ENCODE results near the gene FOLR3.
"Not testable (repeated sequence)": the region's sequence is repeated elsewhere in the genome, so short reads cannot be mapped to it uniquely, and the experiment has no call there.

Gene FOLR3

DNA sequence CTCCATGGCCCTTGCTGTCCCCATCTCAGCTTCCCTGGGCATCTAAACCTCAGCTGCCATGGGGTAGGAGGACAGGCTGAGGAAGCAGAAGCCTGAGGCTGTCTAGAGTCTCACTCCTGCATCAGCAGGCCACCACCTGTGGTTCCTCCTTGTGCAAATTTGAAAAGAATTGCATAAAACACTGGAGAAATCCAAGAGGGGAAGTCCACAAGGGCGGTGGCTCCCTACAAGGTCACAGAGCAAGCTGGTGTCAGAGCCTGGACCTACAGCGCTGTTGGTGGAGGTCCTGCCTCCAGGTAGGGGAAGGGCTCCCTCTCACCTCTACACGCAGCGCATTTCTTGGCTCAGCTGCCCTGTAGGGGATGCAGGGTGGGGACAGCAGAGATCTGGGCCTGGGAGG, at the start of gene FOLR3:
Gene FOLR3 (plus strand): TSS at position 253 of the 400 bp plus-strand sequence. CDS start 228 bp downstream, outside the sequence.
- DNase-seq (ENCODE audit: low spot score) = not testable (repeated sequence)

DNA sequence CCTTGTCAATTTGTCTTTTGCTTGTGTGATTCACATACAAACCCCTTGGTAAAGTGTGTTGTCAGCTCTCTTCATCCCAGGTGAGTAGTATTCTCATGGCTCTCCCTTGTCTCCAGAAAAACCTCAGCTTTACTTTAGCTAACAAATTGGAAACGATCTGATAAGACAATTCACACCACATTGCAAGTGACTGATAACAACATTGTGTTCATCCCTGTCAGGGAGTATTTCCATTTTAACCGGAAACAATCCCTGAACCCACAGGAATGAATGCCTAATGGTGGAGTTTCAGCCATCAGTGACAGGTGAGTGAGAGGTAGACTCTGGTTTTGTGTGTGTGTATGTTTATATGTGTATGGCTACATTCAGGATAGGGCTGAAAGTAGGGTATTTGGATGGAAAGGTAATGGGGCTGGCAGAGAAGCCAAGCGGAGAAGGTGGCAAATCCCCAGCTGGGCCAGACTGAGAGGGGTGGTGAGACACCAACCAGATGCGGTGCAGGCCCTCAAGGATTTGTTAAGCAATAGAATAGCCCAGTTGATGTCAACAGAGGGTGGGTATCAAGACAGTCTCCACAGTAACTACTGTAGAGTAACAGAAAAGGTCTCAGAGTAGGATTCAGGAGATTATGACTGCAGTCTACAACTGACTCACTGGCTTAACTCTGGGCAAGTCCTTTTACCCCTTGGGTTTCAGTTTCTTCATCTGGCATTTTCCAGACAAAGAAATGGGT, 47.3 kb upstream of the FOLR3 start:
- DNase-seq (ENCODE audit: low spot score) = no peak

DNA sequence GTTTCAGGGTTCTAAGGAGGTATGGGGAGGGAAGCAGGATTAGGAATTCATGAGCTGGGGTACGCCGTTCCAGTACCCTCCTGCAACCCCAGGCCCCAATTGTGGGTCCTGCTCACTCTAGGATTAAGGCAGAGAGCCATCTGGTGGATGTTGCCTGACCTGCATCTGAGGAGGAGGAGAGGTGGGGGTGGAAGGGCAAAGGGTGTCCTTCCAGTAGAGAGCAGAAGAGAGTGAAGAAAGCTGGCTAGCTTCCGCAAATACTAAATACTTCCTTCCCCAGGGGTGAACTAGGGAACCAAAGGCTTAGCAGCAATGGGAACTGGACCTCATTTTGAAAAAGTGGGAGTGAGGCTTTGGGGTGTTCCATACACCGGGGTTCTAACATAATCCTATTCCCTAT, 44.2 kb upstream of the FOLR3 start:
- peak; percentile 61 for DNase-seq (ENCODE audit: low spot score)

DNA sequence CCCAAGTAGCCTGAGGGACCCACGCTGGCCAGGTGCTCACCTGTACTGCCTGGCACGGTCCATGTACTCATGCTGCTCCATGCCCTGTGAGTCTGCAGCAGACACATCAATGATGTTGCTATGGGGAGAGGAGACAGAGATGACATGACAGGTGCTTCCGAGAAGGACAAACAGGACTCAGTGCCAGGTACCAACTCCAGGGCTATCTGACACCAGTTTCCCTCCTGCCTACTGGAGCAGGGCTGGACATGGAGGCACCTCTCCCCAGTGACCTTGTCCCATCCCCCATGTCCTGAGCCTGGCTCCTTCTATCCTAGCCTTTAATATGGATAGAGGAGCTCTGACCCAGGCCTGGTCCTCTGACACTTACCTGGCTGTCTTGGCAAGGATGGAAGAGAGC, 36.8 kb upstream of the FOLR3 start:
- DNase-seq (ENCODE audit: low spot score) = no peak

DNA sequence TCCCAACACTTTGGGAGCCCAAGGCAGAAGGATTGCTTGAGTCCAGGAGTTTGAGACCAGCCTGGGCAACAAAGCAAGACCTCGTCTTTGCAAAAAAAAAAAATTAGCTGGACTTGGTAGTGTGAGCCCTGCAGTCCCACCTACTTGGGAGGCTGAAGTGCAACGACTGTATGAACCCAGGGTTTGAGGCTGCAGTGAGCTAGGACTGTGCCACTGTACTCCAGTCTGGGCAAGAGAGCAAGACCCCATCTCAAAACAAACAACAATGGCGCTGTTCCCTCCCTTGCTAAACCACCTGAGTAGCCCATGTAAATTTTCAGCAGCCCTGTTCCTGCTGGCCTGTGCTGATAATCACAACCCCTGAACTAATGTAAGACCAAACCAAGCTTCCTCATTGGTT, 35.5 kb upstream of the FOLR3 start:
- DNase-seq (ENCODE audit: low spot score) = no peak

DNA sequence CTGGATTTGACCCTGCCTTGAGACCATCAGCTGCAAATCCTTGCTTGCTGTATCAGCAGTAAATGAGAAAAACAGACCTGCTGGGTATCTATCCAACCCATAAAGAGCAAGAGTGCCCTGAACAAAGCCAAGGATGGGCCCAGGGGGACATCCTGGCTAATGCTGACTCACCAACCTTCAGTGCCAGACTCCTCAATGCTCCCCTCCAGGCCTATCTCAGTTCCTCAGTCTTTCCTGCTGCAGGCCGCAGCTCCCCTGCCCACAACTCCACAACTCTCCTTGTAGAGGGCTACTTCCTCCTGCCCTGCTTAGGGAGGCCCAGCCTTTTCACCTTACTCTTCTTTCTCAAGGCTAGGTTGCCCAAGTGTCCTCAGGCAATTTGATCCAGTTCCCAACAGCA, 35.1 kb upstream of the FOLR3 start:
- no peak for DNase-seq (ENCODE audit: low spot score)

DNA sequence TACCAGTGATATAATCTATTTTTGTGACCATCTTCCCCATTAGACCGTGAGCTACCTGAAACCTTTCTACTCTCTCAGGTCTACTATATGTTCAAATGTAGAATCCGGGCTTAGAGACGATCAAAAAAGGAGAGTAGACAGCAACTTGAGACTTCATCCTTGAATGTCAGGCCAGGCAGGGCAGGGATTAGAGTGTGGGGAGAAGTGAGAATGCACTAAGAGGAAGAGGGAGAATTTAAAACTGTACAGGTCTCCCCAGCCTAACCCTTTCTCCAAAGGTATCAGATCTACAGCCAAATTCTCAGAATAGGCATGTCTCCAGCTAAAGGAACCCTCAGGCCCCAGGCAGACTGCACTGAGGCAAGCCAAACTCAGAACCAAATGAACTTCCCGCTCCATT, 33.4 kb upstream of the FOLR3 start:
- DNase-seq (ENCODE audit: low spot score) = no peak

DNA sequence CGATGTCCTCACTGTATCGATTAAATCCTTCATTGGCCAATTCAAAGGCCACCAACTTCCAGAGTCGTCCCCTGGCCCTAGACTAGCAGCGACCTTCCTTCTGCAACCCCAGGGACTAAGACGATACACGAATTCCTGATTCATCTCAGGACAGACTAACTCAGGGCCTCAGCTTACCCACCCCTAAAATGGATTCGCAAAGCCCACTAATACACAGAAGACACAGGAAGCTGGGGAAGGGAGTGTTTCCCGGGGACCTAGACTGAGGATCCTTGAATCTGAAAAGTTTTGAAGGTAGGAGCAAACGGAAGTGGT, 32.9 kb upstream of the FOLR3 start:
- no peak for DNase-seq (ENCODE audit: low spot score)

DNA sequence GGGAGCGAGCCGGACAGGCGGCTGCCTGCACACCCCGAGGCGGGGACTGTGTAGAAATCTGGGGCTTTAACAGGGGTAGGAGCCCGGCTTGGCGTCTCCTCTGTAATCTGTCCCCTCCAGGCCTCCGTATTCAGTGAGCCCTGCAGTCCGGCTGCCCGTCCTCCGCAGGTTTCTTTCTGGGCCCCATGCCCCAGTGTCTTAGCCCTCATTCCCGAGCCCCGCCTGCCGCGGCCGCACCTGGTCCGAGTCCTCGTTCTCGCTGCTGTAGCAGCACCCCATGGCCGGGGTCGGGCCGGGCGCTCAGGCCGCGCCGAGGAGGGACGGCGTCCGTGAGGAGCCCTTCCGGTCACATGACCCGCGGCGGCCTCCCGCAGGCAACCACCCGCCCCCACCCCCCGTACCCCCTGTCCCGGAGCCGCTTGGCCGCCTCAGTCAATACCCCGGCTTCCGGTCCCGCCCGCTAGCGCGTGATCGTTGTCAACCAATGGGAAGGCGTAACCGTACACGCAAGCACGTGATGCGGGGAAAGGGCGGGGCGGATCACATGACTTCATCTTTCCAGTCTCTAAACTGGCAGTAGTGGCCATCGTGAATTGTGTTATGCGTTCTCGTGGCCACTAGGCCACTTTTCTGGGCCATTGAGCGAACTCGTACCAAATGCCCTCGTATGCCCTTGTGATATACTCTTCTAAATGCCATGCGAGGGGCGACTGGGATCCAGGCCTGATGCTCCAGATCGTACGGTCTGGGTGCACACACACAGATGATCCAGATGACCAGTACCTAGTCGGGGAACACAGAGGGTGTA, 32.4 kb upstream of the FOLR3 start, which contains the start of gene LAMTOR1:
Gene LAMTOR1 (minus strand): TSS at position 352 of the 808 bp plus-strand sequence. CDS start 73 bp downstream, at position 279.
- peak; percentile 99 for DNase-seq (ENCODE audit: low spot score)

DNA sequence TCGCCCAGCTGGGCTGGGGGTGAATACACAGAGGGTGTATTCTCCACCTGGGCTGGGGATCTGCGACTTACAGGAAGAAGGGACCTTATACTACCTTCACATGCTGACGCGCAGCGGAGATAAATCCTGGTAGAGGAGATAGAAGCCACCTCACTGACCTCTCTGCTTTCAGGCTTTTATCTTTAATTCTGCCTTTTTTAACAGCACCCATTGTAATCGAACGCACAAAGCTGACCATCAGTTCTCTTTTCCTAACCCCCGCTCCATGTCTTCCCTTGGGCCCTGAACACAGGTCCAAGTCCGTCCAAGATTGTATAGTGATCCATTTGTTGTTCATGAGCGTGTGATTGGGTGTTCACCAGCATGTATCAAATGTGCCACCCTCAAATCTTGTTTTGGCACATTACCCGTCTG, 31.8 kb upstream of the FOLR3 start:
- DNase-seq (ENCODE audit: low spot score) = no peak

DNA sequence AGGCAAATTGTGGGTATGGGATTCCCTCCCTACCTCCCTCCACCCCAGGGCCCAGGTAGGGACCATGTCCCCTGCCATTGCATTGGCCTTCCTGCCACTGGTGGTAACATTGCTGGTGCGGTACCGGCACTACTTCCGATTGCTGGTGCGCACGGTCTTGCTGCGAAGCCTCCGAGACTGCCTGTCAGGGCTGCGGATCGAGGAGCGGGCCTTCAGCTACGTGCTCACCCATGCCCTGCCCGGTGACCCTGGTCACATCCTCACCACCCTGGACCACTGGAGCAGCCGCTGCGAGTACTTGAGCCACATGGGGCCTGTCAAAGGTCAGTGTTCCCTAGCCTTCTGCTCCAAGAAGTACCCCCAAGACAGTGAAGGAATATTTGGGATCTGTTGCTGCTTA, 29.6 kb upstream of the FOLR3 start, which contains the start of gene TOMT:
Gene TOMT (plus strand): TSS at position 37 of the 400 bp plus-strand sequence. CDS start 28 bp downstream, at position 65.
- no peak for DNase-seq (ENCODE audit: low spot score)

DNA sequence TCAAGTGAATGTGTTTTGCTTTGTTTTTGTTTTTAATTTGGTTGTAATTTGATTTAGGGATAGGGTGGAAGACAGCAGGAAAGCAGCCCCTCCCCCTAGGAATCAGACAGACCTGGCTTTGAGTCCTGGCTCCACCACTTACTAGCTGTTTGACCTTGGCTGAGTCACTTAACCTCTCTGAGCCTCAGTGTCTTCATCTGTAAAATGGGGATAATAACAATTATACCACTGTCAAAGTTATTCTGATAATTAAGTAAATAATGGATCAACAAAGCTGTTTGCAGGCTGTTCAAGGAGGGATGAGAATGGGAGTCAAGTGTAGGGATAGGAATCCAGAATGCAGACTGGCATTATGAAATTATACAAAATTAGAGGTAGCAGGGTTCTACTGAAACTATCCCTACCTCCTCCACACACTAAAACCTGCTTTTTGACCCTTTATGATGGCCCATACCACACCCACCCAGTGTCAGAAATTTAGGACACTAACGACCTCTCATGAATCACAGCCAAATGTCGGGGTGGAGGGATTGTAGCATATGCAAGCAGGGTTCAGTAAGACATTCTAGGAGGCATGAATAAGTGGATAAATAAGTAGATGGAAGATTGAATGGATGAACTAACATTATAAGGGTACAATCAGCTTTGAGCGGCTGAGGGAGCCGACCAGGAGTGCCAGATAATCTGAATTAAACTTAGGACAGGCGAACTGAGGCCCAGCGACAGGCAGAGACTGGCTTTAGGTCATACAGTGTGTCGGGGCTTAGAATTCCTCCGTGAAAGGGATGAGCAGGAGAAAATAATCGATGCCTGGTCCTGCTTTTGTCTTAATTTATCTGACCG, 24.0 kb upstream of the FOLR3 start:
- no peak for DNase-seq (ENCODE audit: low spot score)

DNA sequence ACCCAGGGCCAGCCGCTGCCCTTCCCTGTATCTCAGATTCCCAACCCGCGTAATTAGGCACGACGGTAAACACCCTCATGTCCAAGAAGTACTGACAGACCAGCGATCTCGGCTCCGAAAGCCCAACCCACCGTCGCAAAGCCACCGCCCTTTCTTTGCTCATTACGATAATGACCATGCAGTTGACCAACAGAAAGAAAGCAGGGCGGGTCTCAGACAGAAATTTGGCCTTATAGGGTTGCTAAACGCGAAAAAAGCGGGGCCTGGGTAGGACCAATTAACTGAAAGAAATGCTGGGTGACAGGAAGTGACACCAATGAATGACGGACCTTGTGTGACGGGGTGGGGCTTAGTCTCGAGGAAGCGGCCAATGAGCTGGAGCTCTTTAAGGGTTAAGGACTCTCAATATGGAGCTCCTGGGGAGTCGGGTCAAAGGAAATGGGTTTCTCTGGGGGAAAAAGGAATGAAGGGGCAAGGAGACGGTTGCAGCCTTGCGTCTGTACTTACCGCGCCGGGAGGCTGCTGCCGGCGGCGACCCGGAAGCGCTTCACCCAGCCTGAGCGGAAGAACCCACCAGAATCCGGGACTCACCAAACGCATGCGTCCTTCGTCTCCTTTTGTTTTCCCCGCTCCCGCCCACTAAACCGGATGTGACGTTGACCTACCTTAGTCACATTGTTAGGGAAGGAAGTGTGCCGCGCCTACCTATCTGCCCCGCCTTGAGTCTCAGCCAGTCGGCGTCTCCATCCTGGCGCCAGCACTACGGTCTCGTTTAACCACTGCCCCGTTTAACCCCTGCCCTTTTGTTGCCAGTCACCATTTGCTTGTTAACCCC, 23.2 kb upstream of the FOLR3 start, which contains the start of gene ANAPC15:
Gene ANAPC15 (minus strand): TSS at position 553 of the 835 bp plus-strand sequence. CDS start 1,419 bp downstream, outside the sequence.
- peak; percentile 99 for DNase-seq (ENCODE audit: low spot score)

DNA sequence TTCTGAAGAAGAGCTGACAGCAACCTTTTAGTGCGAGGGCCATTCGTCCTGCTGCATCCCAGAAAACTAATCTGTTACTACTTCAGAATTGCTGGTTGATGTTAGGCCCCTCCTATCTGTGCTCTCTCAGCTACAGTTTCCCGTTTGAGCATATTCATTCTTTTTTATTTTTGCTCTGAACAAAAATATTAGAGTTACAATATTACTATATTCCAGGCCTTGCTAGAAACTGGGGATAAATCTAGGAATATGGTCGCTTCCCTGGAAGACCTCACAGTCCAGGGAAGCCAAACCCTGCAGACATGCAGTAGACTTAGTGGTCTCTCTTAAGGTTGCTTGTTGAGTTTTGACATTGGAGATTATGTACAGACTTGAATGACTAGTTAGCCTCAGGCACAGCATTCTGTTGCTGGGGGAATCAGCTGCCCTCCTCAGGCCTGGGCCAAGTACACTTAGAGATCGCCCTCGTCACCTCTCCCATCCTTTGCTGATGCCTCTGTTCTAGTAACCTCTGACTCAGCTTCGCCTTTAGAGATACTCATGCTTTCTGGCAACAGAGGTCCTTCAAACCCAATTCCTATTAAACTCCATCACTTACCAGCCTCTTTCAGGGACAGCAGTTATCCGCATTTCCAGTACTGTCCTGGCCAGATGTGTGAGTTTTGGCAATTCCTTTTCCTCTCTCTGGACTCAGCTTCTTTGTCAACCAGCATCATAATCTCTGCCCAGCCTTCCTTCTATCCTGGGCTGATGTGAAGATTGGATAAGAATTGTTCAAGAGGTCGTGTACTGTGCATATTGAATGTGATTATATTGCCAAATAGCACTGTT, 22.3 kb upstream of the FOLR3 start:
- peak; percentile 22 for DNase-seq (ENCODE audit: low spot score)

DNA sequence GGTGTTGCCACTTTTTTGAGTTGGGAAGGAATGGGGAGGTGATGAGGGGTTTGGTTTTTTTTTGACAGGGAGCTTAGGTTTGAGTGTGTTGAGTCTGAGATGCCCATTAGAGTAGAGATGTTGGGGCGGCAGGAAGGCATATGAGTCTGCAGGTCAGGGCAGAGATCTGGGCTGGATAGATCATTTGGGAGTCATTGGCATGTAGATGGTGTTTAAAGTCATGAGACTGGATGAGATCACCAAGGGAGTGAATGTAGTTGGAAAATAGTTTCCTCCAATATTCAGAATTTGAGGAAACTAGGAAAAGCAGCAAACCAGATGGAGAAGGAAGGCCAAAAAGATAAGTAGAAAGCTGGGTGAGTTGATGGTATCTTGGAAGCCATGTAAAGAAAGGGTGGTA, 21.0 kb upstream of the FOLR3 start:
- peak; percentile 41 for DNase-seq (ENCODE audit: low spot score)

DNA sequence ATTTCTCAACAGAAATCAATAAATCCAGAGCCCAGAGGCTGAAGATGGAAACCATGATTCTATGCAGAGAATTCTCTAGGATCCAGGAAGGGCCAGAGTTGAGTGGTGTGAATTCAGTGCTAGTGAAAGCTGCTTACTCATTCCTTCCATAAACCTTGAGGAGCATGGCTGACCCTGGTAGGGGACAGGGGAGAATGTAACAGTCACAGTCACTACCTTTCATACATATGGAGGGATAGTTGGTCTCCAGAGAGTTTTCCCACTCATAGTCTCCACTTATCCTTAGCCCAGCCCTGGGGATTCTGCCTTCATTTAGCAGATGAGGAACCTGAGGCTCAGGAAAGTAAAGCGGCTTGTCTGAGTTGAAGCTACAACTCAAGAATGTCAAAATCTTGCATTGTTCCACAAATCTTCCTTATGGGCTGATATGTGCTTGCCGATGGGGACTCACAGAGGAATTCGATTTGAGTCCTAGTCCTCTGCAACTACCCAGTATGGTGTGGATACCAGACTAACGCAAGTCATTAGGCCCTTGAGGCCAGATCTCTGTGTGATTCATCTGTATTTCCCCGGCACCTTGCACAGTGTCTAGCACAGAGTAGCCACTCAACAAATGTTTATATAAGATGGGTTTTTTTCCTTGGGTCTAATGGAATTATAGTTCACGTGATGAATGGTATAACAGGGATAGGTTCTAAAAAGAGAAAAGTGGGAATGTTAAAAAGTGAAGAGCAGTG, 19.3 kb upstream of the FOLR3 start:
- no peak for DNase-seq (ENCODE audit: low spot score)

DNA sequence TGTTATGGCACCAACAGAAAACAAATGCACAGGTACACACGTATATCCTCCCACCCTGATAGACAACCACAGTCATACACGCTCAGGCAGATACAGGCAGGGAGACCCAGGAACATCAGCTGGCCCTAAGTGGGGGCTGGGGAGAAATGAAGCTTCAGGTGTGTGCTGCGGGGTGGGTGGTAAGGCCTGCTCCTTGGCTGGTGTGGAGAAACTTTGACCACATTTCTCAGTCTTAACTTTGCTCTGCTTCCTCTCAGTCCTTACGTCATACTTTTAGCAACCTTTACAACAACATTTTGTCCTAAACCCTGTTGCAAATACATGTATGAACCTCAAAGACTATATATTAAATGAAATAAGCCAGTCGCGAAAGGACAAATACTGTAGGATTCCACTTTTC, 16.3 kb upstream of the FOLR3 start:
- DNase-seq (ENCODE audit: low spot score) = no peak

DNA sequence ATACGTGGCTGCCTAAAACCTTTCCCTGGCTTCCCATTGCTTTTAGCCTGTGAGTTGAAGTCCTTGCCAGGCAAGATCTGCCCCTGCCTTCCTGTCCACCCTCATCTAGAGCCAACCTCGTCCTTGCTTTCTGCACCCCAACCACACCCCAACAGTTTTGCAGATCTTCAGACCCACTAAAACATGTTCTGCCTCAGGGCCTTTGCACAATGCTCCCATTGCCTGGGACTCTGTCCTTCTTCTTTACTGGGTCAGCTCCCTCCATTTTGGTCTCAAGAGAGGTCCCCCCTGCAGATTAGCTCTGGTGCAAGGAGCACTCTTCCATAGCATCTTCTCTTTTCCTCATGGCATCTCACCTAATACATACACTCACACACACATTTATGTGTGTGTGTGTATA, 14.6 kb upstream of the FOLR3 start:
- DNase-seq (ENCODE audit: low spot score) = no peak

DNA sequence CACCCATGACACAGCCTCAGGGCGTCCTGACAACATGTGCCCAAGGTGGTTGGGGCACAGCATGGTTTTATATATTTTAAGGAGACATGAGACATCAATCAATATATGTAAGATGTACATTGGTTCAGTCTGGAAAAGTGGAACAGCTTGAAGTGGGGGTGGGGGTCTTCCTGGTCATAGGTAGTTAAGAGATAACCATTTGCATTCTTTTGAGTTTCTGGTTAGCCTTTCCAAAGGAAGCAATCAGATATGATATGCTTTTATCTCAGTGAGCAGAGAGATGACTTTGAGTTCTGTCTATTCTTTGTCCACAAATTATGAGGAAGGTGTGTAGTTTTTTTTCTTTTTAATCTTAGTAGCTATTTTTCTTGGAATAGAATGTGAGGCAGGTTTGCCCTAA, 12.9 kb upstream of the FOLR3 start:
- no peak for DNase-seq (ENCODE audit: low spot score)

Data from kidney tubule cell (primary cell).